Activated naive CD4-positive, alpha-beta T cell treated with anti-CD3 and anti-CD28 coated beads for 36 hours (primary cell): ENCODE measurements around the gene TBX21. TPM values are rescaled to one million over a fixed set of nuclear protein-coding genes. Genes with fewer than 3 reads are reported as not detected.
A peak's percentile ranks its signal among the peaks of the same experiment; 100 is the strongest.
"Not testable (repeated sequence)": the region's sequence is repeated elsewhere in the genome, so short reads cannot be mapped to it uniquely, and the experiment has no call there.

Experiments used
- CTCF ChIA-PET: fragments of 350-600 bp; sonication (Branson Sonifier 250); formaldehyde crosslinking; loops from one replicate; lab custom pipeline; 2021; ENCODE audit warnings: antibody characterized with exemption; lab: Charles Lee
- DNase-seq: peaks from one replicate; pipeline ENCODE4 v3.0.0-alpha.2; 2020
- H3K27ac Mint-ChIP-seq: one replicate; pipeline ENCODE4 v1.8.0; 2021; ENCODE audit warnings: mild to moderate bottlenecking, mixed read lengths
- H3K27me3 Mint-ChIP-seq: one replicate; pipeline ENCODE4 v1.8.0; 2021; ENCODE audit warnings: low read depth, mixed read lengths
- H3K36me3 Mint-ChIP-seq: one replicate; pipeline ENCODE4 v1.8.0; 2021; ENCODE audit warnings: low read depth, mixed read lengths
- H3K4me1 Mint-ChIP-seq: one replicate; pipeline ENCODE4 v1.8.0; 2021; ENCODE audit warnings: low read depth, mixed read lengths
- H3K4me3 Mint-ChIP-seq: one replicate; pipeline ENCODE4 v1.8.0; 2021; ENCODE audit warnings: mild to moderate bottlenecking, moderate library complexity, mixed read lengths
- H3K9me3 Mint-ChIP-seq: one replicate; pipeline ENCODE4 v1.8.0; 2021; ENCODE audit warnings: mixed read lengths
- intact Hi-C: fragments of 100-400 bp; cut with micrococcal nuclease; formaldehyde crosslinking; loops from one replicate; pipeline ENCODE4 v1.15.1; 2023
- total RNA-seq, 2 experiments: library from RNA; stranded (reverse); gene quantifications; one replicate each; pipeline ENCODE4 v1.2.3, GENCODE V29; 2021

TBX21 gene
- total RNA-seq, 2 experiments from 2014 or later: 50.6 to 52.3 TPM

GRCh38 chr17:47762728-47763127 is 29.7 kb downstream of the TBX21 start:
- DNase-seq: no peak
- CTCF ChIA-PET: interaction anchor here (0.6 to 1.2 kb wide), 3 partner anchors 13 to 65 kb away, joined by 3 to 4 read pairs (median 4); no protein-coding TSS in a partner anchor
- H3K27me3 Mint-ChIP-seq: peaks cover 24% of the 10 kb centered on the region
- H3K27ac Mint-ChIP-seq: no peak overlapping the region
- H3K4me3 Mint-ChIP-seq: no peak overlapping the region
- H3K36me3 Mint-ChIP-seq: peaks cover 3% of the 10 kb centered on the region
- peaks cover 8% of the 10 kb centered on the region for H3K9me3 Mint-ChIP-seq
- peaks cover 2% of the 10 kb centered on the region for H3K4me1 Mint-ChIP-seq
- intact Hi-C loops: no loop called here

- CTCF ChIA-PET: interaction anchor here (0.6 to 1.2 kb wide), 2 partner anchors 12 to 149 kb away, joined by 3 to 4 read pairs; no protein-coding TSS in a partner anchor
- peaks cover 23% of the 10 kb centered on the region for H3K27me3 Mint-ChIP-seq
- DNase-seq: no peak
- H3K9me3 Mint-ChIP-seq: peaks cover 8% of the 10 kb centered on the region
- H3K27ac Mint-ChIP-seq: no peak overlapping the region
- H3K4me1 Mint-ChIP-seq: peaks cover 2% of the 10 kb centered on the region
- intact Hi-C loops: no loop called here
- H3K36me3 Mint-ChIP-seq: peaks cover 3% of the 10 kb centered on the region
- H3K4me3 Mint-ChIP-seq: no peak overlapping the region
Observed at GRCh38 chr17:47763913-47764582, 31.0 kb downstream of the TBX21 start.

GRCh38 chr17:47773649-47774048 is 40.6 kb downstream of the TBX21 start:
- H3K9me3 Mint-ChIP-seq, H3K27ac Mint-ChIP-seq, H3K4me1 Mint-ChIP-seq, H3K36me3 Mint-ChIP-seq, H3K4me3 Mint-ChIP-seq, DNase-seq, intact Hi-C loops: not testable (repeated sequence)
- CTCF ChIA-PET: interaction anchor here (2.2 kb wide), 1 partner anchor 28 kb away, joined by 10 read pairs; no protein-coding TSS in a partner anchor
- H3K27me3 Mint-ChIP-seq: peaks cover 19% of the 10 kb centered on the region

GRCh38 chr17:47774331-47774730 is 41.3 kb downstream of the TBX21 start:
- Mint-ChIP-seq H3K36me3 (no peaks in the 10 kb centered on the region), H3K9me3 (peaks cover 4% of the 10 kb centered on the region), H3K4me3 (no peak overlapping the region), H3K4me1 (no peaks in the 10 kb centered on the region), H3K27me3 (peaks cover 23% of the 10 kb centered on the region), H3K27ac (no peak overlapping the region)
- CTCF ChIA-PET: no interaction called here
- no peak for DNase-seq
- intact Hi-C loops: no loop called here

GRCh38 chr17:47774987-47775580 is 42.0 kb downstream of the TBX21 start:
- CTCF ChIA-PET: interaction anchor here (0.6 to 1.7 kb wide), 8 partner anchors 10 to 179 kb away, joined by 3 to 5 read pairs (median 4); no protein-coding TSS in a partner anchor
- Mint-ChIP-seq H3K4me3 (no peak overlapping the region), H3K4me1 (no peaks in the 10 kb centered on the region)

GRCh38 chr17:47776330-47777197 is 43.5 kb downstream of the TBX21 start:
- CTCF ChIA-PET: interaction anchor here (0.6 to 1.7 kb wide), 9 partner anchors 9 to 128 kb away, joined by 3 to 5 read pairs (median 4); no protein-coding TSS in a partner anchor
- H3K36me3 Mint-ChIP-seq: no peaks in the 10 kb centered on the region
- H3K27ac Mint-ChIP-seq: no peak overlapping the region

More at GRCh38 chr17:47774987-47775580, 42.0 kb downstream of the TBX21 start:
- peaks cover 4% of the 10 kb centered on the region for H3K9me3 Mint-ChIP-seq
- H3K27me3 Mint-ChIP-seq: peaks cover 26% of the 10 kb centered on the region
- no peaks in the 10 kb centered on the region for H3K36me3 Mint-ChIP-seq
- DNase-seq: no peak
- intact Hi-C loops: no loop called here
- H3K27ac Mint-ChIP-seq: no peak overlapping the region

DNA sequence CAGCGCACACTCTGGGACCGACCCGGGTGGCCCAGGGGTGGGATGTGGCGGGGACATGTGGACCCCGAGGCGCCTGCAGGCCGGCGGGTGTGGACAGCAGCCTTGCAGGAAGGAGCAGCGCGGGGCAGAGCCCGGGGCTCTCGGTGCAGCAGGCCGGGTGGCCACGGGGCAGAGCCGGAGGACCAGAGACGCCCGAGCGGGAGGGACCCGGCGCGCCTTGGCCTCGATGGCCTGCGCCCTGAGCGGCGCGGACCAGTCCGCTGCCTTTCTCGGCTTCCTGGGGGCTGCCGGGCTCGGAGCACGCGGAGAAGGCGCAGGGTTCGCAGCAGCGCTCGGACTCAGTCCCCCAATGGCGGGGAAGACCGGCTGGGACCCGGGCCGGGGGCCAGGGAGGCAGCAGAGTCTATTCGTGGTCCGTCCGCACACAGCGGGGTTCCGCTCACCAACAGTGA is 45.2 kb downstream of the TBX21 start:
- CTCF ChIA-PET: interaction anchor here (1.3 kb wide), 1 partner anchor 23 kb away, joined by 5 read pairs; no protein-coding TSS in a partner anchor
- intact Hi-C loops: no loop called here
- peaks cover 30% of the 10 kb centered on the region for H3K27me3 Mint-ChIP-seq

More at GRCh38 chr17:47776330-47777197, 43.5 kb downstream of the TBX21 start:
- H3K27me3 Mint-ChIP-seq: peaks cover 26% of the 10 kb centered on the region
- no peak overlapping the region for H3K4me3 Mint-ChIP-seq
- H3K4me1 Mint-ChIP-seq: no peaks in the 10 kb centered on the region
- intact Hi-C loops: loop anchor here (1.0 kb wide), 1 partner anchor 26 kb away; no protein-coding TSS in a partner anchor
- peak; percentile 52 for DNase-seq
- H3K9me3 Mint-ChIP-seq: peaks cover 1% of the 10 kb centered on the region

GRCh38 chr17:47781397-47781796 is 48.4 kb downstream of the TBX21 start:
- Mint-ChIP-seq H3K4me1 (no peaks in the 10 kb centered on the region), H3K27me3 (peaks cover 29% of the 10 kb centered on the region), H3K4me3 (no peak overlapping the region), H3K27ac (no peak overlapping the region), H3K36me3 (no peaks in the 10 kb centered on the region), H3K9me3 (no peaks in the 10 kb centered on the region)
- intact Hi-C loops: no loop called here
- no peak for DNase-seq
- CTCF ChIA-PET: no interaction called here

More for the DNA sequence above, 45.2 kb downstream of the TBX21 start:
- no peaks in the 10 kb centered on the region for H3K36me3 Mint-ChIP-seq
- H3K4me3 Mint-ChIP-seq: no peak overlapping the region
- H3K4me1 Mint-ChIP-seq: no peaks in the 10 kb centered on the region
- no peak overlapping the region for H3K27ac Mint-ChIP-seq
- DNase-seq: no peak
- H3K9me3 Mint-ChIP-seq: peaks cover 1% of the 10 kb centered on the region

DNA sequence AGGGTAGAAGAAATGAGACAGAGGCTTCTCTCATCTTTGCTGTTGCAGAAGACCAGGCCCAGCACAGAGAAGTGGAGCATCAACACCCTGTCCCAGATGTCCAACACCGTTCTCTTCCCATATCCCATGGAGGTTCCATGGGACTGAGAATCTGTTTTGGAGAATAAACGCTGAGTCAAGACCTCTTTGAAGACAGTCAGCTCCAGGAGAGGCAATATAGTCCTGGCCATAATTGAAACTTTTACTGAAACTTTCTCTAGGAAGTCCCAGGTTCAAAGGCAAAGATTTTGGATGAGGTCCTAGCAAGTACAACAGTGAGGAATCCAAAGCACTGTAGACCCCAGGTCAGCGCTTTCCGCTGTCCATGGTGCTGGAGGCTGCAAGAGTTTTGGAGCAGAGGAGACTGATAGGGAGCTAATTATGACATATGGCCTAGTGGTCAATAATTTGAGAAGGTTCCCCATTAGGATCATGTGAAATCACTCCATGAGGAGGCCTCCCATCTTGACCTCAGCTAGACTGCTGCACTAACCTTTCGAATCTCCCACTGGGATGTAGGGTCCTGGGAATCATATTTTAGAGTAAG is 52.6 kb downstream of the TBX21 start:
- H3K4me3 Mint-ChIP-seq: no peak overlapping the region
- no peaks in the 10 kb centered on the region for H3K36me3 Mint-ChIP-seq
- CTCF ChIA-PET: interaction anchor here (1.0 to 1.3 kb wide), 2 partner anchors 10 to 16 kb away, joined by 3 to 5 read pairs; no protein-coding TSS in a partner anchor
- intact Hi-C loops: no loop called here
- peaks cover 33% of the 10 kb centered on the region for H3K27me3 Mint-ChIP-seq
- H3K4me1 Mint-ChIP-seq: peaks cover 4% of the 10 kb centered on the region
- no peak overlapping the region for H3K27ac Mint-ChIP-seq
- DNase-seq: peak; percentile 61
- H3K9me3 Mint-ChIP-seq: no peaks in the 10 kb centered on the region

DNA sequence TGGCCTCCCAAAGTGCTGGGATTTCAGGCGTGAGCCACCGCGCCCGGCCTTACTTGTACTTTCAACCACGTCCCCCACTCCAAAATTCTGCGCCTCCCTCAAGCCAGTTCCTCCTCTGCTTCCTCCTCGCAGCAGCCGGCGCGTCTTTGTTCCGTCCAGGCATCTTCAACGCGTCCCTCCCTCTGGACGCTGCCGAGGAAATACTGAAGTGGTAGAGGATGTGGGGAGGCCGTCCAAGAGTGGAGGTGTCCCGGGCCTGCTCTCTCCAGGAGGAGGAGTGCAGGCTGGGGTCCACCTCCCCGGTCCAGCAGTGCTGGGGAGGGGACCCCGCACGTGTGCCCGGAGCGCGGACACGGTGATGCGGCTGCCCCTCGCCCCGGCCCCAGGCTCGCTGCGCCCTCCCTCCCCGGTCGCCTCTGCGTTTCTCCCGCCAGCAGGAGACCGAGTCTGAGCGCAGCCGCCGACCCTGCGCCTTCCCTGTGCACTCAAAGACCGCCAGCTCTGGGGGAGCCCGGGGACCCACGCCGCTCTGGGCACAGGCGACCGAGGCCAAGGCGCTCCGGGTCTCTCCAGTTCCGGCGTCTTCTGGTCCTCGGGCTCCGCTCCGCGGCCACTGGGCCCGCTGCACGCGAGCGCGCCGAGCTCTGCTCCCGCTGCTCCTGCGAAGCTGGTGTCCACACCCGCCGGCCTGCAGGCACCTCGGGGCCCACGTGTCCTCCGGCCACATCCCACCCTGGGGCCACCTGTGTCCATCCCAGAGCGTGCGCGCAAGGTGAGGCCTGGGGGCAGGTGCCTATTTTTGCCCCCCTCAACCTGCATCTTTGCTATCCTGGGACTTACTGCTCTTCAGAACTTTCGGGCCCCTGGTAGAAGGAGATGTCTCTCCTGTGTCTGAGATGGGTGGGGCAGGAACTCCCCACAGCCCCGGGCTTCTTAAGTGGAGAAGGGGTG is 56.9 kb downstream of the TBX21 start:
- peak; percentile 67 for DNase-seq
- Mint-ChIP-seq H3K27ac (no peak overlapping the region), H3K36me3 (no peaks in the 10 kb centered on the region), H3K9me3 (no peaks in the 10 kb centered on the region), H3K27me3 (peaks cover 46% of the 10 kb centered on the region), H3K4me3 (peak overlapping the region; percentile 67), H3K4me1 (peaks cover 5% of the 10 kb centered on the region)
- intact Hi-C loops: loop anchor here (2.0 kb wide), 1 partner anchor 91 kb away; no protein-coding TSS in a partner anchor
- CTCF ChIA-PET: interaction anchor here (0.5 to 1.5 kb wide), 12 partner anchors 18 to 127 kb away, joined by 3 to 9 read pairs (median 4); partner anchors contain the start of gene SP2
